CD4-positive, alpha-beta T cell treated with Interleukin-12 subunit alpha and Interleukin-12 subunit beta, for 1 hour (primary cell): ENCODE data around the gene GIGYF1.
"Not testable (repeated sequence)": the region's sequence is repeated elsewhere in the genome, so short reads cannot be mapped to it uniquely, and the experiment has no call there.

ENCODE experiments used
- DNase-seq: peaks from one replicate; pipeline ENCODE4 v3.0.0-alpha.2; 2020

The GIGYF1 gene

DNA sequence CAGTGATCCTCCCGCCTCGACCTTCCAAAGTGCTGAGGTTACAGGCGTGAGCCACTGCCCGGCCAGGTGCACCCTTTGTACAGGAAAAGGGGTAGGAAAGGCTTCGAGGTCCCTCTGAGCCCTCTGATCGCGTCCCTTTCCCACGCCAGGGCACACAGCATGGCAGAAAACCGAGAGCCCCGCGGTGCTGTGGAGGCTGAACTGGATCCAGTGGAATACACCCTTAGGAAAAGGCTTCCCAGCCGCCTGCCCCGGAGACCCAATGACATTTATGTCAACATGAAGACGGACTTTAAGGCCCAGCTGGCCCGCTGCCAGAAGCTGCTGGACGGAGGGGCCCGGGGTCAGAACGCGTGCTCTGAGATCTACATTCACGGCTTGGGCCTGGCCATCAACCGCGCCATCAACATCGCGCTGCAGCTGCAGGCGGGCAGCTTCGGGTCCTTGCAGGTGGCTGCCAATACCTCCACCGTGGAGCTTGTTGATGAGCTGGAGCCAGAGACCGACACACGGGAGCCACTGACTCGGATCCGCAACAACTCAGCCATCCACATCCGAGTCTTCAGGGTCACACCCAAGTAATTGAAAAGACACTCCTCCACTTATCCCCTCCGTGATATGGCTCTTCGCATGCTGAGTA, 12.7 kb upstream of the GIGYF1 start:
- no peak for DNase-seq

DNA sequence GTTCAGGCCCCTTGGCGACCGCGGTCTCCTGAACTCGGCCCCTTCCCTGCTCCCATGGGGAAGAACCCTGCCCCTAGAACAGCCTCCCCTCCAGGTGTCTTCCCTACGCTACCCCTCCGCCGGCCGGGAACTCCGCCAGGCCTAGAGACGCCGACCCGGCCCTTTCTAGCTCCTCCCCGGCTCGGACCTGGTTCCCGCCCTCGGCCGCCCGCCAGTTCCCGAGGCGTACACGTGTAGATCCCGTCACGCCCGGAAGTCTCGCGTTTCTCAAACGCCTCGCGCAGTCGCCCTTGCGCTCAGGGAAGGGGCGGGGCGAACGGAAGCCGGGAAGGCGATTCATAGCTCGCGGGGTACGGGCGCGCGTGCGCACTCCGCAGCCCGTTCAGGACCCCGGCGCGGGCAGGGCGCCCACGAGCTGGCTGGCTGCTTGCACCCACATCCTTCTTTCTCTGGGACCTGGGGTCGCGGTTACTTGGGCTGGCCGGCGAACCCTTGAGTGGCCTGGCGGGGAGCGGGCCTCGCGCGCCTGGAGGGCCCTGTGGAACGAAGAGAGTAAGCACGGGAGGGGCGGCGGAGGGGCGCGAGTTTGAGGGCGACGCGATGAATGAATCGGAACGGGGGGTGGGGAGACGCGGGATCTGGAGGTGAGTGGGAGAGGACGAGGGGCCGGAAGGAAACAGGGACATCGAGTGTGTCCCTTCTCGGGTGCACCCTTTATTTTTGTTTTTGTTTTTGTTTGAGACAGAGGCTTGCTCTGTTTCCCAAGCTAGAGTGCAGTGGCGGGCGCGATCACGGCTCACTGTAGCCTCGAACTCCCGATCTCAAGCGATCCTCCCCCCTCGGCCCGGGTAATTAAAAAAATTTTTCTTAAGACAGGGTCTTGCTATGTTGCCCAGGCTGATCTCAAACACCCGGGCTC, 12.0 kb upstream of the GIGYF1 start, which contains the start of gene POP7:
POP7 (plus strand) TSS at position 369 of the 919 bp plus-strand sequence. CDS start 710 bp downstream, outside the sequence.
- DNase-seq: peak; percentile 98

DNA sequence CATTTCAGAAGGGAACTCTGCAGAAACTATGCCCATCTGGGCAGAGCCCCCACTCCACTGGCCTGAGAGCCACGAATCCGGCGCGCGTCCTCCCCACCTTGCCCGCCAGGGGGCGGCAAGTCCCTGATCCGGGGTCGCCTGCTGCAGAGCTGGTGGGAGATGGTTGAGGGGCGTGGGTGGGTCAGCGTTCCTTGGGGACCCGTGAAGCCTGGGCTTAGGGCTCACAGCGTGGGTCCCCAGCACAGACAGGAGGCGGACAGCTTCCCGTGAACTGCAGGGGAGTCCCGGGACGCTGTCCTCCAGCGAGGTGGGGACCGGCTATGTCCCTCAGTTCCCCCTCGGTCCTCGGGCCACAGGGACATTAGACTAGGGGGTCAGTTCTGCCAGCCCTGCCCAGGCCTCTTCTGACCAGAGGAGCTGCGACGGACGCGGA, 11.3 kb upstream of the GIGYF1 start:
- peak; percentile 75 for DNase-seq

- not testable (repeated sequence) for DNase-seq
Measured at GRCh38 chr7:100701089-100701488, 7.0 kb upstream of the GIGYF1 start.

- no peak for DNase-seq
Measured at GRCh38 chr7:100699018-100699417, 5.0 kb upstream of the GIGYF1 start.

DNA sequence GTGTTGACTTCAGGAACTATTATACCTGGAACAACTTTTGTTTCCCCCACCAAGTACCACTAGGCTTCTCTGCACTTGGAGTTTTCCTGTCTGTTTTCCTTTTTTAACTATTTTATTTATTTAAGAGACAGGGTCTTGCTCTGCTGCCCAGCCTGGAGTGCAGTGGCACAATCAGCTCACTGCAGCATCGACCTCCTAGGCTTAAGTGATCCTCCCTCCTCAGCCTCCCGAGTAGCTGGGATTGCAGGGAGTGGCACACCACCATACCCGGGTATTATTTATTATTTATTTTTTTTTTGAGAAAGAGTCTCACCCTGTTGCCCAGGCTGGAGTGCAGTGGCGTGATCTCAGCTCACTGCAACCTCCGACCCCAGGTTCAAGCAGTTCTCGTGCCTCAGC, 2.1 kb upstream of the GIGYF1 start:
- no peak for DNase-seq

DNA sequence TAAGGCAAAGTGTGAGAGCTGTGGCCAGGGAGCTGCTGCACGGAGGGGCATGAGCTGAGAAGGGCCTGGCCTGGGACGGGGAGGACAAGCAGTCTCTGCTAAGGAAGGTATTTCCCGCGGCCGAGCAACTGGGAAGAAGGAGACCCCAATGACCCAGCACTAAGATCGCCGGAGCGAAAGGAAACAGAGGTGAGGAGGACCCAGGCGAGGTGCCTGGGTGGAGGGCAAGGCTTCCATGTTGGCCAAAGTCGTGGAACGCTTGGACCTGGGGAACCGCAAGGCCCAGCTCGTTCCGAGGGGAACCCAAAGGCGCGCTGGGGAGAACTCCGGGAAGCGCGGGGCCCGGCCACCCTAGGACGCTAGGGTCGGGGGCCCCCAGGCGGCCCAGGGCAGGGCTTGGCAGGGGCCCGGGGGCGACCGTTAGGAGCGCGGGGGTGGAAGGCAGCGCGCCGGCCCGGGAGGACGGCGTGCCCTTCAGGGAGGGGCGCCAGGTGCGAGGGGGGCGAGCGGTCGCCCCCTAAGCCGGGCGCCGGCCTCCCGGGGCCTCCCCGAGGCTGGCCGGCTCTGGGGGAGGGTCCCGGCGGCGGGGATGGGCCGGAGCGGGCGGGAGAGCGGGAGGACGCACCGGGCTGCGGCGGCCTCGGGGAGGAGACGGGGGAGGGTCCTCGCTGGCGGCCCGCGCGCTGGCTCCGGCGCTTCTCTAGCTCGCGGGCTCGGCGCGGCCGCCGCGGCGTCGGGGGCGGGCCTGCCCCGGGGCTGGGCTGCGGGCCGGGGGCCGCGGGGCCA, 545 bp downstream of the GIGYF1 start:
- no peak for DNase-seq

DNA sequence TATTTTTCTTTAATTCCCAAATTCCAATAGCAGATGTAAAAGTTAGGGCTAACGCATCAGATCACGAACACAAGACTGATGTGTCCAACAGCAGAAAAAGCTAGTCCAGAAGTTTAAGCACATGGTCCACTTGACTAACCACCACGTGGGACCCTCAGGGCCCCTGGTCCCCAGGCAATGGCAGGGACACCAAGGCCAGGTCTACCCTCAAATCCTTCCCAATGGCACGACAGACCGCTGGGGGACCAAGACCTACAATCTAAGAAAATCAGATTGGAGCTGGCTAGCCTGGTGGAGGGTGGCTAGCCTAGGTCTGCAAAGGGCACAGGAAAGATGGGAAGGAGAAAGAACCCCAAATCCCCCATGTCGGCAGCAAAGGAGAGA, 1.5 kb downstream of the GIGYF1 start:
- DNase-seq: no peak

- DNase-seq: peak; percentile 86
Measured at GRCh38 chr7:100691676-100692577, 2.1 kb downstream of the GIGYF1 start.

DNA sequence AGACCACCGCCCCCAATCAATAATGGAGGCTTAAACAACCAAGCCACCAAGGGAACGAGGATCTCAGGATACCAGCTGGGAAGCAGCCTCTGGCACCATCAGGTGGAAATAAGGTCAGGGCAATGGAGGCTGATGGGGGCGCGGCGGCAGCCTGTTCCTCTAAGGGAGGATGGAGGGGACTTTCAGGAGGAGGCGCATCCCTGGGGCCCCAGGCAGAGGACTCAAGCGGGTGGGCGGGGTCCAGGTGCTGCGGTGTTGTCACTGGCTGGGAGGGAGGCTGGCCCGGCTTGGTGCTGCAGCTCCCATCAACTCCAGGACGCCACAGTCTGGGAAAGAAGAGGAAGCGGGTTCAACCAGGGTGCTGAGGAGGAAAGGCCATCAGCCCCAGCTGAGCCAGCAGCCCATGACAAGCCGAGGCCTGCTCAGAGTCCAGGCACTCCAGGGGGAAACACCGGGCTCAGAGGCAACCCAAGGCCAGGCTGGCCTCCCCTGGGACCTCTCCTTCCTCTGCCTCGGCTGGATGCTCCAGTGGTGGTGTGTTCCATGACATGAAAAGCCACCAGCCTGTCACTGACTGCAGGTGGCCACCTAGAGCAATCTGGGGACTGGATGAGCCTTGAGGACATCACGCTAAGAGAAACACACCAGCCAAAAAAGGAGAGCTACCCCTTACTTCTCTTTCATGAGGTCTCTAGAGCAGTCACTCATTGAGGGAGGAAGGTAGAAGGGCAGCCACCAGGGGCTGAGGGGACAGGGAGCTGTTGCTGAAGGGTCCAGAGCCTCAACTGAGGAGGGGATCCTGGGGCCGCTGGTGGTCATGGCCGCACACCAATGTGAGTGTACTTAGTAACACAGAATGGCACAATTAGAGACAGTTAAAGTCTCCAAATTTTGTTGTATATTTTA, 4.6 kb downstream of the GIGYF1 start:
- no peak for DNase-seq

- no peak for DNase-seq
Measured at GRCh38 chr7:100688326-100688860, 5.7 kb downstream of the GIGYF1 start.

DNA sequence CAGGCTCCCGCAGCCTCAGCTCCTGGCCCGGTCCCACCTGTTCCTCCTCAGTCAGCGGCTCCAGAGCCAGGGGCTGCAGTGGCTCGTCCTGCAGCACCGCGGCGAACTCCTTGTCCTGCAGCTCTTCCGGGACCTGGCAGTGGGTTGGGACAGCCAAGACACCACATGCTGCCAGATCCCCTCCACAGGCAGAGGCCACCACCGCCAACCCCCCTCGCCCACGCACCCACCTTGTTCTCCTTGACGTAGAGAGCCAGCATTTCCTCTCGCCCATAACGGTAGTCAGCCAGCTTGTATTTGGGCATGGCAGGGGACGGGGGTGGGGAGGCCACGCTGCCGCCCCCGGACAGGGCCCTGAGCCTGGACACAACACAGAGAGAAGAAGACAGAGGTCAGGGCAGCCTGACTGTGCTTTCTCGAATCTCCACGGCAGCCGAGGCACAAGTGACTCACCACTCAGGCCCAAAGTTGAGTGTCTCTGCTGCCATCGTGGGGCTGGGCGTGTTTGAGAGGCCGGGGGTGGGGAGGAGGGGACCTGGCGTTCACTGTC, 6.2 kb downstream of the GIGYF1 start:
- DNase-seq: no peak

DNA sequence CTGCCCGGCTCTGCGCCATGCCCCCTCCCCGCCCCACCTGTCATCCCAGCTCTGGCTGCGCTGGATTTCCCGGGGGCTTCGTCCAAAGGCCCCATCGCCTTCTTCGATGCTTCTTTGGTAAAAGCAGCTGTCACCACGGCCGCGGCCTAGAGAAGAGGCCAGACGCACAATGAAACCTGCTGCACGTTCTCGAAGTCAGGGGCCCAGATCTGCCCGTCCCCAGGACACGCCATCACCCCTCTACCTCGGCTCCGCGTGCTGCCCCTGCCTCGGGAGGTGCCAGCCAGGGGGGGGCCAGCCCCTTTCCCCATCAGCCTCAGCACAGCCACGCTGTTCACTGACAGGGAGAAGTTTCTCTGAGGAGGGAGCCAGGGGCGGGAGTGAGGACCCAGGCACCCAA, 6.8 kb downstream of the GIGYF1 start:
- DNase-seq: no peak

DNA sequence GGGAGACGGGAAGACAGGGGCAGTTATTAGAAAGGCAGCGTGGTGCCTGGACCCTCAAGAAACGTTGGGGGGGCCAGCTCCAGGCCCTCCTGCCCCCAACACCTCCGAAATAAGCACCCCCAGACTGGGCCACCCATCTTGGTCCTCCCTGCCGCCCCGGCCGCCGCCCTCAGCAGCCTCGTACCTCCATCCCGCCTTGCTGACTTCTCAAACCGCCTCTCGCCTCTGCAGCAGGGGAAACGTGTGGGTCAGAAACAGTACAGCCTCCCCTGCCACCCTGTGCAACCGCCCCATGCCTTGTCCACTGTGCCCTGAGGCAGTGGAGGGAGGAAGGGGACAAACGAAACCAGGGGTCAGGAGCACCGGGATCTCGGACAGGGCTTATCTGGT, 7.2 kb downstream of the GIGYF1 start:
- no peak for DNase-seq

DNA sequence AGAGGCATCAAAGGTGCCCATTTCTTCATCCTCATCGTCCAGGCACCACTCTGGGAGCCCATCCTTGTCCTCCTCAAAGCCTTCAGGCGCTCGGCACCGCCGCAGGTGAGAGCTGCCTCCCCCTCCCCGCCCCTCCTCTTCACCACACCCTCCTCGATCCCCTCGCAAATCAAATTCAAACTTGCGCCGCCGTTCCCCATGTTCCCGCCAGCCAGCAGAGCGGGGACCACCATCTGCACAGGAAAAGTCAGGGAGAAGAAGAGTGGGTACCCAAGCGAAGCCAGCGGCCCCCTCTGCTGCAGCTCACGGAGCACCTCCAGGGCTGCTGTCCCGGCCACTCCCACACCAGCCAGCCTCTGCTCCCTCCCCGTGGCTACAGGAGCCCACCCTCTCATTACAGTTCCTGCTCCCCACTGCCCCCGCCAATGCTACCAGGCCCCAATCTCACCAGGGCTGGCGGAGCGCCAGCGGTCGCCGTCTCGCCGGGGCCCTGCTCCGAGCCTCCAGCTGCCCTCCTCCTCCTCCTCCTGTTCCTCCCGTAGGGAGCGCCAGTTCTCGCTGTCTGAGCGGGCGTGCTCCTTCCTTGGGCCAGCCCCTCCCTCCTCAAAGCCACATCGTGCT, 7.7 kb downstream of the GIGYF1 start:
- DNase-seq: no peak

- DNase-seq: no peak
Measured at GRCh38 chr7:100685631-100686145, 8.4 kb downstream of the GIGYF1 start.

- DNase-seq: no peak
Measured at GRCh38 chr7:100685049-100685605, 8.9 kb downstream of the GIGYF1 start.

- DNase-seq: no peak
Measured at GRCh38 chr7:100684534-100685042, 9.5 kb downstream of the GIGYF1 start.
